ENCODE data around the gene CMPK2. TPM values are rescaled to one million over a fixed set of nuclear protein-coding genes. Genes with fewer than 3 reads are reported as not detected.

CMPK2 gene
- polyA plus RNA-seq, 1 donor, result 3.6 TPM

GRCh38 chr2:6841537-6842287, 24.0 kb downstream of the CMPK2 start:
- no peak for DNase-seq

- no peak for DNase-seq
Observed at GRCh38 chr2:6838673-6839319, 26.9 kb downstream of the CMPK2 start.

- no peak for DNase-seq
Observed at GRCh38 chr2:6835467-6835866, 30.2 kb downstream of the CMPK2 start.

- no peak for DNase-seq
Observed at GRCh38 chr2:6834163-6834562, 31.5 kb downstream of the CMPK2 start.

GRCh38 chr2:6833300-6833604, 32.5 kb downstream of the CMPK2 start:
- DNase-seq, result no peak

- no peak for DNase-seq
Observed at GRCh38 chr2:6832596-6833299, 33.0 kb downstream of the CMPK2 start.

- DNase-seq, result no peak
Observed at GRCh38 chr2:6831229-6831628, 34.5 kb downstream of the CMPK2 start.

- DNase-seq, result peak; percentile 45
Observed at GRCh38 chr2:6828299-6828584, 37.5 kb downstream of the CMPK2 start.

GRCh38 chr2:6827566-6828298, 38.0 kb downstream of the CMPK2 start:
- DNase-seq, result peak; percentile 42

- no peak for DNase-seq
Observed at GRCh38 chr2:6826081-6826913, 39.4 kb downstream of the CMPK2 start.

GRCh38 chr2:6824962-6825361, 40.7 kb downstream of the CMPK2 start:
- no peak for DNase-seq

GRCh38 chr2:6823111-6823510, 42.6 kb downstream of the CMPK2 start:
- DNase-seq, result peak; percentile 11

- DNase-seq, result no peak
Observed at GRCh38 chr2:6822406-6822805, 43.3 kb downstream of the CMPK2 start.

- DNase-seq, result no peak
Observed at GRCh38 chr2:6820903-6821584, 44.7 kb downstream of the CMPK2 start.

GRCh38 chr2:6820236-6820635, 45.5 kb downstream of the CMPK2 start:
- no peak for DNase-seq

- DNase-seq, result no peak
Observed at GRCh38 chr2:6819668-6820067, 46.0 kb downstream of the CMPK2 start.

- no peak for DNase-seq
Observed at GRCh38 chr2:6818012-6818411, 47.7 kb downstream of the CMPK2 start.

- DNase-seq, result no peak
Observed at GRCh38 chr2:6814869-6815268, 50.8 kb downstream of the CMPK2 start.

- DNase-seq, result no peak
Observed at GRCh38 chr2:6814312-6814711, 51.4 kb downstream of the CMPK2 start.

GRCh38 chr2:6813573-6813972, 52.1 kb downstream of the CMPK2 start:
- no peak for DNase-seq

- no peak for DNase-seq
Observed at GRCh38 chr2:6812857-6813530, 52.7 kb downstream of the CMPK2 start.

All from hindlimb muscle (tissue), 1 donor.